HG02678 (cell line): ENCODE results near the gene SLC47A2.
"Not testable (repeated sequence)": the region's sequence is repeated elsewhere in the genome, so short reads cannot be mapped to it uniquely, and the experiment has no call there.

Source experiments
- ATAC-seq: cut with Tn5 transposase; IDR thresholded peaks from one replicate; pipeline ENCODE4 v1.9.1; 2021; ENCODE audit warnings: mild to moderate bottlenecking, moderate library complexity; ENCODE audit not compliant: unreplicated experiment

The SLC47A2 gene

DNA sequence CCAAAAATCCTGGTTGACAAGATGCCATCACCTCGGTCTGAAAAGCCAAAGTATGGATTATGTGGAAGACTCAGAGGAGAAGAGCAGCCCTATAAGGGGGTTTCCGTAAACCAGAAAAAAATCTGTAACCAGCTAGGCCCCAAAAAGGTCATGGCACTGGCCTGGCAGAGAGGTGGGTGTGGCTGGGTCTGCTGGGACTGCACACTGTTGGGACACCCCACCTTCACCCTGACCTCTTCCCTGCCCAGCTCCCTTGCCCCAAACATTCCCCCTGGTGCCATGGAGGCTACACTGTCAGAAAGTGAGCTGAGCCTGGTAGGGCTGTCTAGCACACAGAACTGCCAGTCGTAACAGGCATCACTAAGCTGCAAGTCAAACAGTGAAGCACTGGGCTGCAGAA lies 6.5 kb downstream of the SLC47A2 start:
- ATAC-seq: no peak

DNA sequence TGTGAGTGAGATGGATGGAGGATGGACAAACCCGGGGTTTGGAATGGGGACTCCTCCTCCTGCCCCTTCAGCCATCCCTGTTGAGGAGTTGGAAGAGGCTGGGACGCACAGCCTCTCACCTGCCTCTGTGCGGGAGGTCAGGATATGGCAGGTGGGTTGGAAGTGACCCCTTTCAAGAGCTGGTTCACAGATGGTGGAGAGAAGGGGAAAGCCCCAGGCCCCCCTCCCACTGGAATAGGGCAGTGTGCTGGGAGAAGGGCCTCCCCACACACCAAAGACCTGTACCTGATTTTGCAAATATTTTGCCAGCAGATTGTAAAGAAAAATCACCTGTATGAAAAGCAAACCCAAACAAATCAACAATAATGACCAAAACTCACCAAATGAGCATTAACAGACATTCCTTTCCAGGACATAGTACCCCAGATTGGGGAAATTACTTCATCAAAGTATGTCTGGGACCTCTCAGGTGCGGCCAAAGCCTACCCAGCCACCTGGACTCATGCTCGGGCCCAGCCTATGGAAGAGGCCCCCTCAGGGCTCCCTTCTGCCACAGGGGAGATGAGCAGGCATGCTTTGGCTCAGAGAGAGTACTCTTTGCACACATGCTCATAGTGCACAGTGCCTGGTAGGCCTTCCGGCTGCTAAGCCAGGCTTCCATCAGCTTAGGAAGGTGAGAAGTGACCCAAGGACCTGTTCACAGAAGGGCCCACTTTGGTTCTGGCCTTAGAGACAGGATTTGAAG lies 7.8 kb downstream of the SLC47A2 start:
- no peak for ATAC-seq

DNA sequence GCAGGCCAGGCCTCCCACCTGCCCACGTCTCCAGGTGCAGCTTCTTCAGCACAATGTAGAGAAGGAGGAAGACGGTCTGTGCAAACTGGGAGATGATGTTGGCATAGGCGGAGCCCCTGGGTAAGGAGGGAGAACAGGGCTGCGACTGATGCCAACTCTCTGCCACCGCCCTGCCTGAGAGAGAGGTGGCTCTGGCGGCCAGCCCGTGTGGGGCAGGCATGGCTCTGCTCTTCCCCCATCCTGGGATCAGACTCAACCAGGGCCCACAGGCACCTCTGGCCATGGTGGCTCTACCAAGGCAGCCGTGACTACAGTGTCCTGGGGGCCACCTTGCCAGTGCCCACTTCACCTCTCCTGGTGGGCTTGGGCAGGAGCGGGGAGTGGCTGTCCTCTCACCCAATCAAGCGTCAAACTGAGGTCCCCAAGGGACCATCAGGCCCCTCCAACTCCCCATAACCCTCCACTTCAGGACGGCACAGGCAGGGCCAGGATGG lies 8.6 kb downstream of the SLC47A2 start:
- ATAC-seq: no peak

GRCh38 chr17:19706791-19707727 lies 9.3 kb downstream of the SLC47A2 start:
- no peak for ATAC-seq

DNA sequence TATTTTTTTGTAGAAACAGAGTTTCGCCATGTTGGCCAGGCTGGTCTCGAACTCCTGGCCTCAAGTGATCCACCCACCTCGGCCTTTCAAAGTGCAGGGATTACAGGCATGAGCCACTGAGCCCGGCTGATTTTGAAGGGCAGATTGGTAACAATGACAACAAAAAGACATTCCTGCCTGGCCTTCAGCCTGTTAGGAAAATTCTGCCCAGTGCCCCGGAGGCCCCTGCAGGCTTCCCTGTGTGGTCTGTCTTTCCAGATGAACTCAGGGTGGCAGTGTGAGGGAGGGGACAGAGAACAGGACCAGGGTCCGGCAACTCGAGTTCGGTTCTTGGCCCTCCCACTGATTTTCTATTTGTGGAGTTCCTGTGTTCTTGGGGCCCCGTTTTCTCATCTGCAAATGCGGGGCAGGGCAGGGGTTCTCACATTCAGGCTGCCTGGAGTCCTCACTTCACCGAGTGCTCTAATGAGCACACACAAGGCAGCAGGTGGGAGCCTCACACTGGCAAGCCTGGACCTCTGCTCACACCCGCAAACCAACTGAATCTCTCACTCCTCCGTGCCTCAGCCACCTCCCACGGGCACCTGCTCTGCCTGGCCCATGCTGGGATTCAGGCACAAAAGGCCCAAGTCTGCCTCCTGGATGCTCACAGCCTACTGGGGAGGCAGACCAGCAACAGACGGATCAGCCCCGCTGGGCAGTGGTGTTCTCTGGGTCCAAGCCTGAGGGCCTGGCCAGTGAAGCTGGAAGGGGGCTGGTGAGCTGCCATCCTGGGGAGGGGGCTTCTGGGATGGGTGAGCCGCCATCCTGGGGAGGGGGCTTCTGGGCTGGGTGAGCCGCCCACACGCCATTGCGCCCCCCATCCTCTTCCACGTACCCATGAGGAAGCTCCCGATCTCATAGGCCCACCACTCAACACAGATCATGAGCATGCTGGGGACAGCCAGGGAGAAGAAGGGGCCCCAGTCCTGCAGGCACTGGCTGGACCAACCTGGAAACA lies 10.3 kb downstream of the SLC47A2 start:
- no peak for ATAC-seq

DNA sequence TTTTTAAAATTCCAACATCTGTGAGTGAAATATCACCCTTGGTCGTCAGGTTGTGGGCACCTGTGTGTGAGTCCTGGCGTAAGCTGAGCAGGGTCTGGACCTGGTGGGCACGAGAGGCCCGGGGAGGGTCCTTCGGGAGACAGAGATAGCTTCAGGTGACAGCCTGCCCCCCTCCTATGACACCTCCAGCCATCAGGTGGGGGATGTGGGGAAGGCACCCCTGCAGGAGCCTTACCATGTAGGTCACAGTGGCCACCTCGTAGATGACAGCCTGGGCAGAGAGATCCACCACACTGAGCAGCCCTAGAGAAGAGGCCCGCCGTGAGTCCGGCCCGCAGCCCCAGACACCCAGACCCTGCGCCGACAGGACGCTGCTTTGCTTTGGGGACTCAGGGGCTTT lies 11.2 kb downstream of the SLC47A2 start:
- no peak for ATAC-seq

DNA sequence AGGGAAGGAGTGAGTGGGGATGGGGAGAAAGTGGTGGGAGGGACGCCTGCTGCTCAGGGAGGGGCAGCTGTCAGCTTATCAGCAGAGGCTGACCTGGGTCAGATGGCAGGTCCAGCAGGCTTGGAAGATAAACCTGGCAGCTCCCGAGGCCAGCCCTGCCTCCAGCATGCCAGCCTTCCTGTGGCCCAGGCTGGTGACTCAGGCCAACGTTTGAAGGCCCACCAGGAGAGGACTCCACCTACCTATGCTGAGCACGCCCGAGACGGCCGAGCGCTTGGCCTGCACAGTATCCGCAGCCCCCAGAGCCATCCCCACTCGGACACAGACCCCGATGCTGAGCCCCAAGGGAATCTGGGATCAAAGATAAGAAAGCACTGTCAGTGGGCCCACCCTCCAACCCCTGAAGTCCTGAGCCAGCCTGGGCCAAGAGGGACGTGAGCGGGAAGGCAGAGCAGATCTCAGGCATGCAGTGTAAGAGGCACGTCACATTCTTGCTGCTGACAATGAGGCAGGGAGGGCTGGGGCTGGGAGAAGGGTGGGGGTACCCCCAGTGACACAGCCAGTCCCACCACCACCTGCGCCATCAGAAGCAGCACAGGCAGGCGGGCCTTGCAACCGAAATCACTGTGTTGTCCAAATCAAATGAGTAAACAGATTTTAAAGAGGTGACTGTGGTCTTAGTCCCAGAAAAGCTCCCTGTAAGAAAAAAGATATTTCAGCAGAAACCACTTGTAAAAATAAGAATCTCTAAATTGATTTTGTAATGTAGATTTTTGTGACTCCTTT lies 12.4 kb downstream of the SLC47A2 start:
- no peak for ATAC-seq

- ATAC-seq: no peak
Observed at GRCh38 chr17:19703106-19703827, 13.1 kb downstream of the SLC47A2 start.

- no peak for ATAC-seq
Observed at GRCh38 chr17:19702217-19702641, 14.2 kb downstream of the SLC47A2 start.

DNA sequence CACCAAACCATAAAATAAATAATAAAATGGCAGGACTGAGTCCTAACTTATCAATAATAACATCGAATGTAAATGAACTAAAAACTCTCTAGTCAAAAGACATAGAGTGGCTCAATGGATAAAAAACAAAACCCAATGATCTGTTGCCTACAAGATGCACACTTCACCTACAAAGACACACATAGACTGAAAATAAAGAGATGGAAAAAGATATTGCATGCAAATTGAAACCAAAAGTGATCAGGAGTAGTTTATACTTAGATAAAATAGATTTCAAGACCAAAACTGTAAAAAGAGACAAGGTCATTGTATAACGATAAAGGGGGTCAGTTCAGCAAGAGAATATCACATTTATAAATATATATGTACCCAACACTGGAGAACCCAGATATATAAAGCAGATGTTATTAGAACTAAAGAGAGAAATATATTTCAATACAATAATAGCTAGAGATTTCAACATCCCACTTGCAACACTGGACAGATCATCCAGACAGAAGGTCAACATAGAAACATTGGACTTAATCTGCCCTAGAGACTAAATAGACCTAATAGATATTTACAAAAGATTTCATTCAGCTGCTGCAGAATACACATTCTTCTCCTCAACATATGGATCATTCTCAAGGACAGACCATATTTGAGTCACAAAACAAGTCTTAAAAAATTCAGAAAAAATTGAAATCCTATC lies 29.8 kb downstream of the SLC47A2 start:
- no peak for ATAC-seq

DNA sequence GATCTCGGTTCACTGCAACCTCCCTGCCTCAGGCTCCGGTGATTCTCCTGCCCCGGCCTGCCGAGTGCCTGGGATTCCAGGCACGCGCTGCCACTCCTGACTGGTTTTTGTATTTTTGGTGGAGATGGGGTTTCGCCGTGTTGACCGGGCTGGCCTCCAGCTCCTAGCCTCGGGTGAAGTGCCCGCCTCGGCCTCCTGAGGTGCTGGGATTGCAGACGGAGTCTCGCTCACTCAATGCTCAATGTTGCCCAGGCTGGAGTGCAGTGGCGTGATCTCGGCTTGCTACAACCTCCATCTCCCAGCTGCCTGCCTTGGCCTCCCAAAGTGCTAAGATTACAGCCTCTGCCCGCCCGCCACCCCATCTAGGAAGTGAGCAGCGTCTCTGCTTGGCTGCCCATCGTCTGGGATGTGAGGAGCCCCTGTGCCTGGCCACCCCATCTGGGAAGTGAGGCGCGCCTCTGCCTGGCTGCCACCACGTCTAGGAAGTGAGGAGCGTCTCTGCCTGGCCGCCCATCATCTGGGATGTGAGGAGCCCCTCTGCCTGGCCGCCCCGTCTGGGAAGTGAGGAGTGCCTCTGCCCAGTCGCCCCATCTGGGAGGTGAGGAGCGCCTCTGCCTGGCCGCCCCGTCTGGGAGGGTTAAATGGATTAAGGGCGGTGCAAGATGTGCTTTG lies 31.3 kb downstream of the SLC47A2 start:
- not testable (repeated sequence) for ATAC-seq

DNA sequence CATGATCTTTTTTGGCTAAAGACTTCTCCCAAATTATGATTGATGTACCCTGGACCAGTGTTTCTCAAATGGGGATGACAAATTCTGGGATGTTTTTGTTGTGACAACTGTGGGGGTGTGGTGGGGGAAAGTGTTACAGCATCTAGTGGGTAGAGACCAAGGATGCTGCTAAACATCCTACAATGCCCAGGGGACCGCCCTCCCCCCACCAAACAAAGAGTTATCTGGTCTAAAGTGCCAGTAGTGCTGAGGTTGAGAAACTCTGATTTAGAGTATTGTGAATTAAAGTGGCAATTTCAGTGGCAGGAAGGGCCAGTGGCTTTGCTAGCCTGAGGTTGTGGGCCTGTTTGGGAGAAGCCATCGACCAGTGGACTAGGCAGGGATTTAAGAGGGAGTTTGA lies 33.3 kb downstream of the SLC47A2 start:
- ATAC-seq: no peak

DNA sequence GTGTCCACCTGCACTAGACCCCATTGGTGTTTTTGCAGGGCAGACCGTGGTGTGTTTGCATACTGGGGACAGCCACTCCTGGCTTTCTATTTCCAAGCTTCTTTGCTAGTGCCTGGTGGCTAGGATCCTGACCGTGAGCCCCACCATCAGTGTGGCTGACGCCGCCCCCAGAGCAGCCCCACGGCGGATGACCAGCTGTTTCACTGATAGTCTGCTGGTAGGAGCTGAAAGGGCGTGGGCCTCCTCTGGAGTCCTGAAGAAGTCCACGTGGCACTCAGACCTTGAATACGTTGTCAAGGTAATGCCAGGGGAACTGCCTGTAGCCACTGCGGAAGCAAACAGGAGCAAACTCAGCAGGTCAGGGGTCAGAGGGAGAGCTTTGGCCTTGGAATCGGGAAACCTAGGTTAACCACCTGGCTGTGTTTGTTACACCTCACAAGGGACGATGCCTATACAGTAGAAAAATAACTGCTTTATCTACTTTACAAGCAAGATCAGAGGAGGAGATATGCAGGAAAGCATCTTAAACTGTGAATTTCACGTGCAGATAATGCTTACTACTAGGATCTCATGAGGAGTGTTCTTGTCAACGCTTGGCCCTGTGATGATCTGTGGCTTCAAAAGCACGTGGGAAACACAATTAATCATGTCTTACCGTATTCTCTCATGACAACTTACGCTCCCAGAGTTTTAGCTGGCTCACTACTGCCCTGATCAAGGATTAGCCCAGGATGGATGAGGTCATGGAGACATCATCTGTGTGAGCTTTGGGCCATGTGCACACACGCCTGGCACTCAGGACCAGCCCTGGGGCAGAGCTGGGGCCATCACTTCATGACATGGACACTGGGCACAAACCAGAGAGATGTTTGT lies 37.6 kb downstream of the SLC47A2 start:
- ATAC-seq: no peak

DNA sequence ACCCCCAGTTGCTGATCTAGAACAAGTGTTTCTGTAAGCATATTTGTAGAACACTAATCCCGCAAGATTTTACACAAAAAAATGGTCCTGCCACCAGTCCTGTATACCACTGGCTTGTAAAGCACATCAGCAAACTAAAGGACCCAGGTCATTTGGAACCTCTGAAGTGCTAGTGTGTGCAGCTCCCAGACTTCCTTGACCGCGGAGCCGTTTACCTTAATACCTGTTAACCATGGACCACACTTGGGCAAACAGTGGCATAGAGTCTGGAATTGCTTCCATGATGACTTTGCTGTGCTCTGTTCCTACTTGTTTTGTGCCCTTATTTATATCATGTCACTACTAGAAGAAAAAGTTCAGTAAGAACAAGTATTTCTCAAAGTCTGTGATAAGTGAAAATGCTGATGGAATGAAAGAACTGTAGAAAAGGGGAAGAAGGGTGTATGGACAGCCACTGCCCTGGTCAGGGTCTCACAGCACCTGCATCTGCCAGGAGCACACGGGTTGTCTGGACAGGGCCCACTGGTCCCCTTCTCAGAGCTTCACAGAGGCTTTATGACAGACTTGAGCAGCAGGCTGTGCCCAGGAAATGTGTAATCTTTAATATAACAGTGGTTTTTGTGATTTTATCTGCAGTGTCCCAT lies 38.5 kb downstream of the SLC47A2 start:
- ATAC-seq: no peak

- ATAC-seq: no peak
Observed at GRCh38 chr17:19676896-19677295, 39.5 kb downstream of the SLC47A2 start.

GRCh38 chr17:19673623-19674022 lies 42.8 kb downstream of the SLC47A2 start:
- ATAC-seq: no peak
